Ovary (tissue), 9 donors: Measurements from ENCODE around the gene CYP3A4. TPM values are rescaled to one million over a fixed set of nuclear protein-coding genes. Genes with fewer than 3 reads are reported as not detected.

Experiments
- DNase-seq, 5 donors: peaks; one replicate each; pipeline ENCODE4 v3.0.0-alpha.2; 2019 to 2020
- H3K27ac ChIP-seq, 2 donors: fragments of 200-600 bp; one replicate each; pipeline versions ENCODE4 v1.5.1 to v1.8.0; 2019 to 2022
- H3K27me3 ChIP-seq: fragments of 200-600 bp; one replicate; pipeline ENCODE4 v1.8.0; 2022
- H3K36me3 ChIP-seq: fragments of 200-600 bp; sonication (generic); one replicate; pipeline ENCODE4 v1.5.1; 2019
- H3K4me1 ChIP-seq: one replicate; pipeline ENCODE4 v1.8.1; 2013; ENCODE audit warnings: mild to moderate bottlenecking, moderate library complexity; ENCODE audit not compliant: insufficient read depth
- H3K4me3 ChIP-seq: fragments of 200-600 bp; sonication (generic); one replicate; pipeline ENCODE4 v1.5.1; 2017
- H3K9me3 ChIP-seq, 2 donors: fragments of 200-600 bp in 1 of 2; sonication (generic) in 1 of 2; one replicate each; pipeline versions ENCODE4 v1.5.1 to v1.8.1; 2013 to 2019; ENCODE audit warnings: mild to moderate bottlenecking in 1 of 2, moderate library complexity in 1 of 2
- EP300 ChIP-seq: sonication (generic); formaldehyde crosslinking; IDR thresholded peaks from one replicate; pipeline ENCODE4 v1.6.1; 2017; ENCODE audit warnings: antibody characterized with exemption
- POLR2A ChIP-seq: fragments of 450-650 bp; IDR thresholded peaks from one replicate; pipeline ENCODE4 v1.6.1; 2017; ENCODE audit warnings: antibody characterized with exemption, mild to moderate bottlenecking, moderate library complexity
- WGBS, 3 donors: extraction: QIAGEN DNeasy Blood & Tissue Kit in 1 of 3; methylation state at CpG; one replicate each; pipeline versions ENCODE4 v1.1.5 to v1.1.7; 2013 to 2017; 5-methylcytosine and 5-hydroxymethylcytosine counted together
- intact Hi-C, 4 donors: fragments of 100-400 bp; cut with DNase I; formaldehyde crosslinking; loops; one replicate each; pipeline versions ENCODE4 v1.11.0 to v1.15.1; 2022 to 2023
- polyA plus RNA-seq, 2 donors: library from polyadenylated mRNA; stranded (reverse); fragments of 200-250 nt in 1 of 2; fragments of 350-450 nt in 1 of 2; fragmentation: Illumina TruSeq in 1 of 2; extraction: RNeasy Lipid Tissue Mini Kit (QIAGEN cat#74804) in 1 of 2; gene quantifications; one replicate each; pipeline ENCODE4 v1.2.3, GENCODE V29; 2013 to 2014
- total RNA-seq, 7 donors: library from RNA; depleted of rRNA in 2 of 7; stranded (reverse); fragments of >200 nt in 2 of 7; fragmentation: NEBNext Ultra II Directional in 3 of 7; extraction: Animal tissue kit (Norgen Biotek cat#: 25700) in 3 of 7; gene quantifications; one replicate each; pipeline versions ENCODE4 v1.1.0 to v1.2.4, GENCODE V29; 2016 to 2023
- TF ChIP-seq, protein P1 (sequence below), 3 donors: fragments of 450-650 bp in 2 of 3; fragments of 200-600 bp in 1 of 3; IDR thresholded peaks; one replicate each; pipeline versions ENCODE4 v1.5.1 to v1.8.0; 2016 to 2022; ENCODE audit warnings: antibody characterized with exemption in 3 of 3, mild to moderate bottlenecking in 1 of 3
- donor health status: DM: no; HTN: no; CAD: no; lungs with moderate emphysema.
- donor health status: DM: no; HTN: no; CAD: no.
- donor health status: Bipolar disorder and iron deficiency.
- donor health status: DM: yes; HTN: yes; CAD: no.
- donor health status: DM: no; HTN: no; CAD: no.
- donor health status: DM: yes; HTN: yes; CAD: no.

The CYP3A4 gene
- total and polyA plus RNA-seq, 9 donors, result 0.05 to 3.7 (median 0.27) TPM; not detected in 1

DNA sequence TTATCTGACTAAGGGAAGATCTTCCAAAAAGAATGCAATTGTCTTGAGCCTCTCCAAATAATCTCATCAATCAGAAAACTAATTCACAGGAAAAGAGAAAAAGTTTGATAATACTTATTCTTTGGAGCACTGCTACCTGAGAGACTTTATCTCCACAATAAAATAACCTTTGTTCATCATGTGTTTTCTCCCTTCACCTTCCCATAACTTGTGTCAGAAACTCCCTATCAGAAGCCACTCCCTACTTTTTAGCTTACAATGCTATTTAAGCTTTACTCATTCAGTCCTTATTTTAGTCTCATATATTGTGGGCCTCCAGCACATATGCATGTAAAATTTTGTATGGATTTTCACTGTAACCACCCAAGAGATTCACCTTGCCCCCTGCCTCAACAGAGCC is 44.8 kb upstream of the CYP3A4 start:
- Histone ChIP-seq H3K27me3 (no peaks in the 10 kb centered on the region), H3K4me3 (no peak overlapping the region), H3K4me1 (peaks cover 1% of the 10 kb centered on the region), H3K36me3 (no peaks in the 10 kb centered on the region), H3K9me3 (no peaks in the 10 kb centered on the region), H3K27ac (no peak overlapping the region)
- intact Hi-C loops, result no loop called here
- no peak for DNase-seq
- TF ChIP-seq, protein P1, sequence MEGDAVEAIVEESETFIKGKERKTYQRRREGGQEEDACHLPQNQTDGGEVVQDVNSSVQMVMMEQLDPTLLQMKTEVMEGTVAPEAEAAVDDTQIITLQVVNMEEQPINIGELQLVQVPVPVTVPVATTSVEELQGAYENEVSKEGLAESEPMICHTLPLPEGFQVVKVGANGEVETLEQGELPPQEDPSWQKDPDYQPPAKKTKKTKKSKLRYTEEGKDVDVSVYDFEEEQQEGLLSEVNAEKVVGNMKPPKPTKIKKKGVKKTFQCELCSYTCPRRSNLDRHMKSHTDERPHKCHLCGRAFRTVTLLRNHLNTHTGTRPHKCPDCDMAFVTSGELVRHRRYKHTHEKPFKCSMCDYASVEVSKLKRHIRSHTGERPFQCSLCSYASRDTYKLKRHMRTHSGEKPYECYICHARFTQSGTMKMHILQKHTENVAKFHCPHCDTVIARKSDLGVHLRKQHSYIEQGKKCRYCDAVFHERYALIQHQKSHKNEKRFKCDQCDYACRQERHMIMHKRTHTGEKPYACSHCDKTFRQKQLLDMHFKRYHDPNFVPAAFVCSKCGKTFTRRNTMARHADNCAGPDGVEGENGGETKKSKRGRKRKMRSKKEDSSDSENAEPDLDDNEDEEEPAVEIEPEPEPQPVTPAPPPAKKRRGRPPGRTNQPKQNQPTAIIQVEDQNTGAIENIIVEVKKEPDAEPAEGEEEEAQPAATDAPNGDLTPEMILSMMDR (IDR thresholded peaks at IDR 0.05), result no peak
- no peak for TF ChIP-seq POLR2A
- TF ChIP-seq EP300, result no peak

- H3K9me3 ChIP-seq, result no peaks in the 10 kb centered on the region
- H3K36me3 ChIP-seq, result no peaks in the 10 kb centered on the region
- no peaks in the 10 kb centered on the region for H3K27me3 ChIP-seq
- H3K27ac ChIP-seq, result no peak overlapping the region
- WGBS, 3 donors, result 71 to 81% (median 80%) methylated on average over 2 of the region's 2 CpGs
- no peak for DNase-seq
- intact Hi-C loops, result no loop called here
- no peak overlapping the region for H3K4me3 ChIP-seq
- TF ChIP-seq, protein P1 (IDR thresholded peaks at IDR 0.05), result no peak
- TF ChIP-seq EP300 (no peak), POLR2A (no peak)
- H3K4me1 ChIP-seq, result no peaks in the 10 kb centered on the region
These were observed 43.2 kb upstream of the CYP3A4 start for GRCh38 chr7:99827040-99827778.

DNA sequence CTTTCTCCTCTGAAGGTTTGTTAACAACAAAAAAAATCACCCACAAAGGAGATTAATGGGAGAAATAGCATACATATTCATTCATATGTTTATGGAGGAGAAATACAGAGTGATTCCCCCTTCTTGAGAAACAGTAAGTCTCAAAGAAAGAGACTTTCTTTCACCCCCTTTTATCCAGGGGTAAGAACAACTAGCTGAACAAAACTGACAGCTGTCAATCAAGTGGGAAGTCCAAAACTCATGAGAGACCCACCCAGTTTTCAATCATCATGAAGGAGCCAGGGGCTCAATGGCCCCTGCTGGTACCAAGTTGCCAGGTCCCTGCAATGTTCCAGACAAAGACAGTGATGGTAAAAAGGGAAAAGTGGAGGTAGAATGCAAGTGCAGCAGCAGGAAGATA is 41.9 kb upstream of the CYP3A4 start:
- H3K36me3 ChIP-seq, result no peaks in the 10 kb centered on the region
- H3K9me3 ChIP-seq, result no peaks in the 10 kb centered on the region
- H3K27me3 ChIP-seq, result no peaks in the 10 kb centered on the region
- TF ChIP-seq, protein P1 (IDR thresholded peaks at IDR 0.05), result no peak
- no peak for TF ChIP-seq POLR2A
- TF ChIP-seq EP300, result no peak
- H3K27ac ChIP-seq, result no peak overlapping the region
- no peak for DNase-seq
- no peak overlapping the region for H3K4me3 ChIP-seq
- no peaks in the 10 kb centered on the region for H3K4me1 ChIP-seq
- intact Hi-C loops, result no loop called here

GRCh38 chr7:99825452-99825851 is 41.5 kb upstream of the CYP3A4 start:
- intact Hi-C loops, result no loop called here
- Histone ChIP-seq H3K4me1 (no peaks in the 10 kb centered on the region), H3K27me3 (no peaks in the 10 kb centered on the region), H3K27ac (no peak overlapping the region), H3K9me3 (no peaks in the 10 kb centered on the region), H3K36me3 (no peaks in the 10 kb centered on the region), H3K4me3 (no peak overlapping the region)
- TF ChIP-seq, protein P1 (IDR thresholded peaks at IDR 0.05), result no peak
- TF ChIP-seq POLR2A, result no peak
- TF ChIP-seq EP300, result no peak
- no peak for DNase-seq
- 69 to 80% (median 77%) methylated on average over 1 of the region's 1 CpG for WGBS, 3 donors
